ENCODE measurements around the gene HOXC9.

HOXC9 gene

GRCh38 chr12:53988541-53989226 is 11.3 kb upstream of the HOXC9 start:
- TF ChIP-seq CTCF (IDR thresholded peaks at IDR 0.05; ENCODE audit: extremely low read depth, missing control alignments) = no peak
- DNase-seq (ENCODE audit: low spot score) = no peak

- DNase-seq (ENCODE audit: low spot score) = peak; percentile 80
- TF ChIP-seq CTCF (IDR thresholded peaks at IDR 0.05; ENCODE audit: extremely low read depth, missing control alignments) = peak; percentile 54
Measured at GRCh38 chr12:53989227-53990113, 10.5 kb upstream of the HOXC9 start.

GRCh38 chr12:53990311-53991076 is 9.5 kb upstream of the HOXC9 start:
- no peak for DNase-seq (ENCODE audit: low spot score)
- TF ChIP-seq CTCF (IDR thresholded peaks at IDR 0.05; ENCODE audit: extremely low read depth, missing control alignments) = no peak

GRCh38 chr12:53991077-53991460 is 8.9 kb upstream of the HOXC9 start:
- DNase-seq (ENCODE audit: low spot score) = no peak

GRCh38 chr12:53992377-53992889 is 7.5 kb upstream of the HOXC9 start:
- DNase-seq (ENCODE audit: low spot score) = no peak
- TF ChIP-seq CTCF (IDR thresholded peaks at IDR 0.05; ENCODE audit: extremely low read depth, missing control alignments) = no peak

More at GRCh38 chr12:53991077-53991460, 8.9 kb upstream of the HOXC9 start:
- TF ChIP-seq CTCF (IDR thresholded peaks at IDR 0.05; ENCODE audit: extremely low read depth, missing control alignments) = no peak

GRCh38 chr12:53993162-53994008 is 6.6 kb upstream of the HOXC9 start:
- no peak for DNase-seq (ENCODE audit: low spot score)
- no peak for TF ChIP-seq CTCF (IDR thresholded peaks at IDR 0.05; ENCODE audit: extremely low read depth, missing control alignments)
